Stimulated activated CD8-positive, alpha-beta memory T cell treated with anti-CD3 and anti-CD28 coated beads, Interleukin-2, amount 100 ng/mL, for 48 hours (primary cell): ENCODE results near the gene TGM4.

Experiments used
- DNase-seq, 2 donors: peaks; one replicate each; pipeline ENCODE4 v3.0.0-alpha.2; 2020; ENCODE audit warnings: low read depth in 2 of 2

The TGM4 gene

DNA sequence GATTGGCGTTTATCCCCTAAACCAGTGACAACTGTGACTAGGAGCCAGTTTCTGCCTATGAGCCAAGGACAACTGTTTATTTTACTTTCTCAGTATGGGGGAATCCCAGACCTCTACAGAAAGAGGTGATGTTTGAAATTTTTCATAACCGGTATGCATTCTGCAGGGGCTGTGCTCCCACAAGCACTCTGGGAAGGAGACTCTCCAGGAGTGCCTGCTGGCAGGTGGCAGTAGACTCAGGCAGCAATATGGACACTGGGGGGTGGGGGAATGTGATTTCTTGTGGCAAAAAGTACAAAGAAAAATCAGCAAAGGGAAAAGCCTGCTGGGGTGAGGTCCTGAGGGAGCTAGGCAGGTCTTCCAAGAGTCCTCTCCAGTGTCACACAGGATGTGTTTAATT lies 5.9 kb downstream of the TGM4 start:
- DNase-seq = no peak

DNA sequence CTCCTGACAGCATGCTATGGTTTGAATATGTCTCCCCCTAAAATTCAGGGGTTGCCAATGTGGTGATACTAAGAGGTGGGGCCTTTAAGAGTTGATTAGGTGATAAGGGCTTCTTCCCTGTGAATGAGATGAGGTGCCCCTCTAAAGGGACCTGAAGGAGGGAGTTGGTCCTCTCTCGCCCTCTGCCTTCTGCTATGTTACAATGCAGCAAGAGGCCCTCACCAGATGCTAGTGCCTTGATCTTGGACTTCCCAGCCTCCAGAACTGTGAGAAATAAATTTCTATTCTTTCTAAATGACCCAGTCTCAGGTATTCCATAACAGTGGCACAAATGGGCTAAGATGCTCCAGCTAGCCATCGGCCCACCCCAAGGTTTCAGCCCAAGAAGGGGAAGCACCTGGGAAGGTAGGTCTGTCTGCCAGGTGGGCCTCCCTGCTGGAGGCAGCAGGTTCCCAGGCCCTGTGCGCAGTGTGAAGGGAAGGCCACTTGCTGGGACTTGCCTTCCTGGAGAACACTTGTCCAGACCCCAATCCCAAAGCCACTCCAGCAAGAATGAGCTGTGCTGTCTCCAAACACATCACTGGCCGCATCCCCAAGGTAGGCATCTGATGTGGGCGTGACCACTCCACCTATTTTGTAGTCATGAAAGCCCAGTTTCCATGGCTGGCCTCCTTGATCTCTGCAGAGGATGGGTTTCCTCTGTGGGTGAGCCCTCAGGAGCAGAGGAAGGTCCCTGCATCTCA lies 9.0 kb downstream of the TGM4 start:
- DNase-seq = no peak

DNA sequence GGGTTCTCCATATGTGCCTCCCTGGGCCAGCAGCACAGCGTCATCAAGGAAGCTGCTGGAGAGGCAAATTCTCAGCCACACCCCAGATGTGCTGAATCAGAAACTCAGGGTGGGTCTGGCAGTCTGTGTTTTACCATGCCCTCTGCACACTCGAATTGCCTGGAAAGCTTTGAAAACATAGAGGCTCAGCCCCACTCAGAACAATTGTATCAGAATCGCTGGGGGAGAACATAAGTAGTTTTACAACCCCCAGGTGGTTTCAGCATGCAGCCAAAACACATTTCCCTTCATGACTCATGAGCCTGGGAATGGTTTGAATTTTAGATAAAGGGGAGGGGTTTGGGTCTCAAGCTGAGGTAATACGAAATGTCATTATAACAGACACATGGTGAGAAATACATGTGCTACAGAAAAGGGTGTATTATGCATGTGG lies 9.6 kb downstream of the TGM4 start:
- no peak for DNase-seq

DNA sequence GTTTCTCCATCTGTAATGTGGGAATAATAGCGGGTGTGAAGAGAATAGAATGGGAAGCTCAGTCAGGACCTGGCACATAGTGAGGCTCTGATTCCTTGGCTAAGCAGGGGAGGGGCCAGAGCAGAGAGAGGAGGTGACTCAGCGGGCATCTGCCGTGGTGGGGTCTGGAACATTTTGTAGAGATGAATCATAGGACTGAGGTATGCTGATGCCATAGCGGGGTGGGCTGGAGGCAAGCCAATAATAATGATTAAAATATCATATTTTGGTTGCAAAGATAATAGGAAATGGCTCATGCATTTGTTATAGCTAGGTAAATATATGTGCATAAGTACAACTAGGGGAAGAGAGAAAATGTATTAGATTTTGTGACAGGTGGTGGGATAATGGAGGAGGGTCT lies 11.2 kb downstream of the TGM4 start:
- no peak for DNase-seq

DNA sequence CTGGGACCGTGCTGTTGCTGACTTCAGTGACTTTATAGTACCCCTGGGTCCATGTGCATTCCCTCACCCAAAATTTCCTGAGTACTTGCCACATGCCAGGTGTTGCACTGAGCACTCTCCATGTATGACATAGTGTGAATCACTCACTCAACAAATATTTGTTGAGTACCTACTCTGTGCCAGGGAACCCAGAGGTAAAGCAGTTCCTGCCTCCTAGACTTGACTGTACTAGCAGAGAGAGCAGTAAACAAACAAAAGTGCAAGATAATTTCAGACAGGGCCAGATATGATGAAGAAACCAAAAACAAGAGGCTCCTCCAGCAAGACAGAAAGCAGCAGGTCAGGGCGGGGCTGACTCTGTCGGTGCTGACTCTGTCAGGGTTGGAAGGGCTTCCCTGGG lies 12.2 kb downstream of the TGM4 start:
- no peak for DNase-seq

DNA sequence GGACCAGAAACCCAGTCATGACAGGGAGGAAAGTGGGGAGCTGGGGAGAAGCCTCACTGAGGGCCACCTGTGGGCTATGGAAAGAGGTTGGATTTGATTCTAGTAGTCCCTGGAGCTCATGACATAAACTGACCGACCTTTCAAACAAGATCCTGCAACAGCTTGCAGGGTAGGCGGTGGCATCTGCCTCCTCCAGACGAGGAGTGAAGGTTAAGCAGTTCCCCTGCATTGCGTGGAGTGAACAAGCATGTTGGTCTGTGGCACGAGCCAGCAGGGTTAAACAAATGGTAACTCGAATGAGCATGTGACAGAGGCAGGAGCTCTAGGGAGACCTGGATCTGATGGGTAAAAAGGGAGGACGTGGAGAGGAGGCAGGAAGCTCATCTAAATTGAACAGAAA lies 12.7 kb downstream of the TGM4 start:
- no peak for DNase-seq

DNA sequence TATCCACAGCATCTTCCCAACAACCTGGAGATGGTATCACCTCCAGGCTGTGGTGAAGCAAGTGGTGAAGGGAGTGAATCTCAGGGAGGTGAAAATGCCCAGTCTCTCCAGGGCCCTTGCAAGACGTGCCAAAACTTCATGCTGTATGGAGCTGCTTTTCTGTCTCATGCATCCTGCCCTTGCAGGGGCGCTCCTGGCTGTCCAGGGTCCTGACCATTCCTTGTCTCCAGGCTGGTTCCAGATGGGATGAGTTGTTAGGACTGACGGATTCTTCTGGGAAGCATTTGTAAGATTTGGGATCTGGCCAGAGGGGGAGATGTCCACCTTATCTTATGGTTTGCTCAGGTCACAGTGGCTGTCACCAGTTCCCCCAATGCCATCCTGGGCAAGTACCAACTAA lies 15.8 kb downstream of the TGM4 start:
- no peak for DNase-seq

DNA sequence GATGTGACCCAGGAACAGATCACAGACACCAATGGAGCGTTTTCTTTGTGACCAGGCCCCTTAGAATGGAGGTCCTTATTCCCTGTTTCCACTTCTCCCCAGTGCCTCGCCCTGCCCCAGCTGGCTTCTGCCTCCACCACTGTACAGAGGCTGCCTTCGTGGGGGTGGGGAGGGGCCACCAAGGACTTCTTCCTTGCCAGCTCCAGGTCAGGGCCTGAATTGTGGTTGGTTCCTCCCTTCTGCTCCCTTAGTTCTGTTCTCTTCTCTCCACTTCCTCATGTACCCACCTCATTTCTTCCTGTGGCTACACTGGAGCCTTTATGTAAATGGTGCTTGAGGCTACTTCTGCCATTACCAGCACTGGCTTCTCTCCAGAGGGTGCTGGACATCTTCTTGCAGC lies 16.4 kb downstream of the TGM4 start:
- no peak for DNase-seq

DNA sequence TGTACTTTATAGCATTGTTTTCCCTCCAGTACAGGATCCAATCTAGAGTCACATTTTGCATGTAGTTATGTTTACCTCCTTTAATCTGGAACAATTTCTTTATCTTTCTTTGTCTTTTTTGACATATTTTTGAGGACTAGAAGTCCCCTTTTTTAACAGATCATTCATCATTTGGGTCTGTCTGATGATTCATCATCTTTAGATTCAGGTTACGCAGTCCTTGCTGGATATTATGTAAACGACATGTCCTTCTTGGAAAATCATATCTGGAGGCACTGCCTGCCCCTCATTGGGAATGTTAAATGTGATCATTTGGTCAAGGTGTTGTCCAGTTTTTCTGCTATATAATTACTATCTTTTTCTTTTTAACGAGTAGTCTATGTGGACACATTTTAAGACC lies 18.3 kb downstream of the TGM4 start:
- no peak for DNase-seq

DNA sequence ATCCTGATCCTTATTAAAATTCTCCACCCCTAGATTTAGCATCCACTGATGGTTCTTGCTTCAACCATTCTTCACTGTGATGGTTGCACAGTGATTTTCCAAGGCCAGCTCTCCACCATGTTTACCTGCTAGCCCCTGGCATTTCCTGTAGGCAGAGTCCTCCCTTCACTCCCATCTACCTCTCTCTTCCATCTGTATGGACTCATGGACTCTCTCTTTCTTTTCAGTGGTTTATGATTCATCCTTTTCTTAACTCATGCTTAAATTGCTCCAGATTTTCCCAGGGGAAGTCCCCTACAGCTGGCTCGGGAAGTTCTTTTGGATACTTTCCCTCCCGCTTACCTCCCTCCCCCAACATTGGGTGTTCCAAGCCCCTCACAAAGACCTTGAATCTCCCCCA lies 18.7 kb downstream of the TGM4 start:
- no peak for DNase-seq

DNA sequence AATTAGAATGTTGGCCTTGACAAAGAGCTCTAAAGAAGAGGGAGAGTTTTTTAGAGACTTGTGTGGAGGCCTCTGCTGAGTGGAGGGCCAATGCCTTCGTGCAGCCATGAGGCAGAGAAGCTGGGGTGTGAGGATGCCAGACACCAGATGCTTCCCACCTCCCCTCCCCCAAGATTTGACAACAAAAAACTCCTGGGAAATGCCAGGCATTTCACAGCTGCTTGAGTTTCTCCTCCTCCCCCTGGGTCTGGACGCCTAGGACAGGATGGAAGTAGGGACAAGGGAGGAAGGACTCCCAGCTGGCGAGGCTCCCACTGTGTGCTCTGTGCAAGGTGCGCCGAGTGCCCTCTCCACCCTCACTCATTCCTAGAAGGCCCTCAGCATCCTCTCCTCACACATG lies 20.1 kb downstream of the TGM4 start:
- no peak for DNase-seq

DNA sequence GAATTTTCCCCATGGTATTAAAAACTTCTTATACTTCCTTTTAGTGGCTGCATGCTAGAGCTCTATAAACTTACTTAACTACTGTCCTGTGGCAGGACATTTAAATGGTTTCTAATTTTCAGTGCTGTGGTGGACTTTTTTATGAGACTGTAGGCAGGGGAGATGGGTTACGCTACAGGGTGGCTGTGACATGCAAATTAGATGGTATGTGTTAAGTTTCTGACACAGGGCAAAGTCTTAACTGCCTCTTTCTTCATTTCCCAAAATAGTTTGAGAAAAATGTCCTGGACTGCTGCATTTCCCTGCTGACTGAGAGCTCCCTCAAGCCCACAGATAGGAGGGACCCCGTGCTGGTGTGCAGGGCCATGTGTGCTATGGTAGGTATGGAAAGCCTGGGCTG lies 22.0 kb downstream of the TGM4 start:
- DNase-seq = no peak

DNA sequence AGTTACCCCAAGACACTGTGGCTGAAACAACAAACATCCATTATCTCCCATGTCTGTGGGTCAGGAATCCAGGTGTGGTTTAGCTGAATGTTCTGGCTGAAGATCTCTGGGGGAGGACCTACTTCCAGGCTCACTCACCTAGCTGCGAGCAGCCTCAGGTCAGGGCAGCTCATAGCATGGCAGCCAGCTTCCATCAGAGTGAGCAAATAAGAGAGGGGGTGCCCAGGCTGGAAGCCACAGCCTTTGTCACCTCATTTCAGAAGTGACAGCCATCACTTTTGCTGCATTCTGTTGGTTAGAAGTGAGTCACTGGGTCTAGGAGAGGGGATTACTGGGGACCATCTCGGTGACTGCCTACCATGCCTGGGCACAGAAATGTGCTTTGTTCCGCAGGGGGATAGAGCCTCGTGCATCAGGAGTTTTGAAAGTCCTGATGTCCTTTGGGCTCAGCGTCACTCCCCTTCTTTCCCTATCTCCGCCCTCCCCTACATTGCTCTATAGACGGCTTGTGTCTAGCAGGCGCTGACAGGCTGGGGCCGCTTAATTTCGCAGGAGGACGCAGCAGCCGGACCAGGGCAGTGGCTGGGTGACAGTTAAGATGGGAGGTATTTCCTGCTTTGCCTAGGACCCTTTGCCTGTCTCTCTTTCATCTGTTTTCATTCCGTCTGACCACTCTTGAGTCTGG lies 25.4 kb downstream of the TGM4 start:
- no peak for DNase-seq

DNA sequence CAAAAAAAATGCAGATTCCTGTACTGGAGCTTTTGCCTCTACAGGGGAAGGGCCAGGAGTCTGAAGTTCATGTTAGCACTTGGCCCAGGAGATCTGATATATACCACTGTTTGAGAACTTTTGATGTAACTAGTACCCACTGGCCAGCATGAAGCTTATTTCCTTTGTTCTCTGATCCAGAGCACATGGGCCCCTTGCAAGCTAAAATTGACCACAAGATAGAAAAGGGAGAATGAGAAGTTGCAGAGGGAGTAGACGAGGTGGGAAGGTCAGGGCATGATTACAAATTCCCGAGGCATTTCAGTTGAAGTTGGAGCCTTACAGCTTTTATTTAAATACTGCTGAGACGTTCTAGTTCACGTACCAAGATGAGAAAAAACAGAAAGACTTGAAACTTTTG lies 28.2 kb downstream of the TGM4 start:
- DNase-seq = no peak

DNA sequence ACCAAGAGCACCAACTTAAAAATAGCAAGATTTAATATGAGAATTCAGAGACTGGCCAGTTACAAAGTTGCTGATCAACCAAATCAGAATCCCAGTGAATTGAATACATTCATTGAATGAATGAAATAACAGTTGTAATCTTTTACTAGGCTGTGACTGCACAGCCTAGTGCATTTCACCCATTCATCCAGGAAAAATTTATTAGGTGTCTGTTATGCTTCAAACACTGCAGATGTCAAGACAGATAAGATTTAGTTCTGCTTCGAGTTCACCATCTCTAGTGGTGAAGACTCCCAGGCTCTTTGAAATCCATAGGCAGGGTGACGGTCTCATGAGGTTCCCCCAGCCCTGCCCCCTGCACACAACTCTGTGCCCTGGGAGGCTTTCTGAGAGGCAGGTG lies 28.9 kb downstream of the TGM4 start:
- no peak for DNase-seq

DNA sequence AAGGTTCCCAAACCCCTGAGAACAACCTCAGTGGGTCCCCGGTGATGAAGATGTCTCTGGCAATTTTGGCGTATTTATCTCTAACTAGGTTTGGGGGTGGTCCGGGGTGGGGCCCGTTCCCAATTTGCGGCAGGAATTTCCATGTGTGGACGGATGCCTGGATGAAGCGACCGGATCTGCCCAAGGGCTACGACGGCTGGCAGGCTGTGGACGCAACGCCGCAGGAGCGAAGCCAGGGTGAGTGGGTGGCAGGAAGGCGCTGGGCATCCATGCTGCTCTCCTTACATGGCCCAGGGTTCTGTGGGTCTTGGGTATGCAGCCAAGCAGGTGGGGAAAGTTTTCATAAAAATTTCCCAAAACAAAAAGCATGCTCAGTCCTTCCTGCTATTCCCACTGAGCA lies 29.3 kb downstream of the TGM4 start:
- DNase-seq = no peak

DNA sequence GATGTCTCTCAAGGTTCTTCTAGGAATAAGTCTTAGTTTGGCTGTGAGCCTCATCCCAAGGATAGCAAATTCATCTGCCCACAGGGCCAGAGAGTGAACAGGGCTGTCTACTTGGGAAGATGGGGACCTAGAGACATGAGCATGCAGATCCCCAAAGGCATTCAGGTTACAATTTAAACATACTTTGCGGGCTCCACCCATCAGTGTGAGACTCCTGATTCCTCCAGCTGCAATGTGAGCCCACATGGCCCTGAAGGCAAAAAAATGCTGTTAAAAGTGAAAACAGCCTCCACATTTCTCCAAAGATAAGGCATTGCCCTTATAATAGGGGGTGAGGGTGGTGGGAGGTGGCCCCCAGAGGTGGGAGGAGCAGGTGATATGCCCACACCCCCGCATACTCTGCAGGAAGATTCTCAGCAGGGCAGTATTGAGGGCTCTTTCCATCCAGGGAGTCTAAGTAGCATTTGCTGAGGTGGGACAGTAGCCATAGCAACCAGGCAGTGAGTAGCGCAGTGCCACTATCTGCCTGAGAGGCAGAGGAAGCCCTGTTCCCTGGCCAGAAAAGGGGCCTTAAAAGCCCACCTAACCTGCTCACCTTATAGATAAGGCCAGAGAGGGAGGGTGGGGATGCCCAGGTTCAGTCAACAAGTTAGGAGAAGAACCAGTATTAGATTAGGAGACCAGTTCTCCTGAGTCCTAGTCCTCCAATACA lies 31.2 kb downstream of the TGM4 start:
- DNase-seq = no peak

DNA sequence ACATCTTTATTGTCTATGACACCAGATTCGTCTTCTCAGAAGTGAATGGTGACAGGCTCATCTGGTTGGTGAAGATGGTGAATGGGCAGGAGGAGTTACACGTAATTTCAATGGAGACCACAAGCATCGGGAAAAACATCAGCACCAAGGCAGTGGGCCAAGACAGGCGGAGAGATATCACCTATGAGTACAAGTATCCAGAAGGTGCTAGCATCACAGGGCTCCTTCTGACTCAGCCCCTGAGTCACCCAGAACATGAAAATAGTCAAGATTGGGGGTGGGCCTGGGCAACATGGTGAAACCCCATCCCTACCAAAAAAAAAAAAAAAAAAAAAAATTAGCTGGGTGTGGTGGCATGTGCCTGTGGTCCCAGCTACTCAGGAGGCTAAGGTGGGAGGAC lies 32.6 kb downstream of the TGM4 start:
- no peak for DNase-seq

DNA sequence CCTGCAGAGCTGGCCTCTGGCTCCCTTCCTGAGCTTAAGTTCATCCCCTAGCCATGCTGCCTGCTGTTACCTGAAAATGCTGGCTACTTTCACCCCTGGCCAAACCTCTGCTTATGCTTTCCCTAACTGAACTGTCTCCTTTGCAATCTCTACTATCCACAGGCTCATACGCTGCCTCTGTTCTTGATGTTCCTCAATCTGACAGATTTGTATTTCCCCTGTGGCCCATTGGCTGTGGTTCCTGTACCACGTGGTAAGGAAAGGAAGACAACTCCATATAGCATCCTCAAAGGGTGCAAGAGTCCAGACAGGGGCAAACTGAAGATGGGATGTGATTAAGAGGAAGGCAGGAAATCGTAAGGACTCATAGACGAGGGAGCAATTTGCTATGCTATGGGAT lies 33.2 kb downstream of the TGM4 start:
- DNase-seq = no peak

DNA sequence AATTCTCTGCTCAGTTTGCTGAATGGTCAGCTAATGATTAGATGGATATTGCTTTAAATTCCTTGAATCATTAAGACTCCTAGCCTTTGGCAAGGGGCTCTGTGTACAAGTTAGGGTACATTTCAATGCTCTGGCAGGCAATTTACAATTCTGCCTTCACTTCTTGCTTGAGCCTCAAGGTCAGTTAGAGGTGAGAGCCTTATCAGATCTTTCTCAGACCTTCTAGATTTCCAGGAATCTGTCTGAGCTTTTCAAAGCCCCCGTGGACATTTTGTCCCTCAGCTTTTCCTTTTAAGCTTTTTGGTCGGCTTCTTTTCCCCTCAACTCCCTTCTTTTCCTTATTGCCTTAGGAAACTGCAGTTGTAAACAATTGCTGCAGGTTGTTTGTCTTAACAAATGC lies 34.7 kb downstream of the TGM4 start:
- DNase-seq = no peak

DNA sequence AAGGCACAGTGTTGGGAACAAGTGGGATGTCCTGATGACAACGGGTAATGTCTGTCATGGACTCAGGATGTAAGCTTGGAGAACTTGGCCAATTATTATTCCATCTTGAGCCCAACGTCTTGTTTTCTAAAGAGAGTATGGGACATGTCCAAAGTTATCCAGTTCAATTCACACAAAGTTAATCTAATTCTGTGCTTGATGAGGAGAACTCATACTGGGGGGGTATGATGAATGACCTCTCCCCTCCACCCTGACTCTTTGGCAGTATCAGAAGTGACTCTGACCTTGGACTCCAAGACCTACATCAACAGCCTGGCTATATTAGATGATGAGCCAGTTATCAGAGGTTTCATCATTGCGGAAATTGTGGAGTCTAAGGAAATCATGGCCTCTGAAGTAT lies 36.3 kb downstream of the TGM4 start:
- no peak for DNase-seq

DNA sequence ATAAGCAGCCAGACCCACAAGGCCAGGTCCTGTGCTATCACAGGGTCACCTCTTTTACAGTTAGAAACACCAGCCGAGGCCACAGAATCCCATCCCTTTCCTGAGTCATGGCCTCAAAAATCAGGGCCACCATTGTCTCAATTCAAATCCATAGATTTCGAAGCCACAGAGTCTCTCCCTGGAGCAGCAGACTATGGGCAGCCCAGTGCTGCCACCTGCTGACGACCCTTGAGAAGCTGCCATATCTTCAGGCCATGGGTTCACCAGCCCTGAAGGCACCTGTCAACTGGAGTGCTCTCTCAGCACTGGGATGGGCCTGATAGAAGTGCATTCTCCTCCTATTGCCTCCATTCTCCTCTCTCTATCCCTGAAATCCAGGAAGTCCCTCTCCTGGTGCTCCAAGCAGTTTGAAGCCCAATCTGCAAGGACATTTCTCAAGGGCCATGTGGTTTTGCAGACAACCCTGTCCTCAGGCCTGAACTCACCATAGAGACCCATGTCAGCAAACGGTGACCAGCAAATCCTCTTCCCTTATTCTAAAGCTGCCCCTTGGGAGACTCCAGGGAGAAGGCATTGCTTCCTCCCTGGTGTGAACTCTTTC lies 39.6 kb downstream of the TGM4 start:
- DNase-seq = peak; percentile 41 to 43

DNA sequence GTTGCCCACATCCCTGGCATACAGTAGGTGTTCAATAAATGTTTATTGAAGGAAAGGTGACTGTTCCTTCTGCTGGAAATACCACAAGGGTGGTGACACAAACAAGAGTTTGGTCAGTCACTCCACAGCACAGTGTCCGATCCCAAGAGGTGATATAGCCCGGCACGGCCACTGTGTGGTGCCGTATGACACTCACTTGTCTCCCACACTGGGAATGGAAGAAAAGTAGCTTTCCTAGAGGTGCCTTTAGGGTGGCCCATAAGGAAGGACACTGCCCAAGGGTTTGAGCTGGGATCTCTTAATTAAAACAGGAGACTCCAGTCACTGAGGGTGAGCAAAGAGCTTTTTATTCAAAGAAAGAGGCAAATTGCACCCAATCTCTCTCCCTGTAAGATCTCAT lies 40.5 kb downstream of the TGM4 start:
- DNase-seq = no peak
